Liver (tissue), 9 donors: ENCODE results near the gene MAP10. TPM values are rescaled to one million over a fixed set of nuclear protein-coding genes. Genes with fewer than 3 reads are reported as not detected.

Source experiments
- DNase-seq: peaks from one replicate; pipeline ENCODE4 v3.0.0-alpha.2; 2017; ENCODE audit warnings: low spot score
- H3K27ac ChIP-seq, 2 donors: one replicate each; pipeline ENCODE4 v1.7.0; 2013; ENCODE audit warnings: inconsistent platforms in 2 of 2, low read length in 2 of 2, control low read depth in 1 of 2, low read depth in 1 of 2, mild to moderate bottlenecking in 1 of 2
- H3K27me3 ChIP-seq, 4 donors: one replicate each; pipeline versions ENCODE4 v1.6.1 to v1.7.0; 2013; ENCODE audit warnings: low read length in 3 of 4, inconsistent platforms in 1 of 4, mild to moderate bottlenecking in 1 of 4, moderate library complexity in 1 of 4; ENCODE audit not compliant: control insufficient read depth in 4 of 4, insufficient read depth in 4 of 4
- H3K36me3 ChIP-seq, 4 donors: one replicate each; pipeline versions ENCODE4 v1.6.1 to v1.7.0; 2013; ENCODE audit warnings: low read length in 3 of 4, mild to moderate bottlenecking in 3 of 4, low read depth in 1 of 4, moderate library complexity in 1 of 4; ENCODE audit not compliant: control insufficient read depth in 4 of 4, insufficient read depth in 3 of 4
- H3K4me1 ChIP-seq, 4 donors: one replicate each; pipeline versions ENCODE4 v1.6.1 to v1.7.0; 2013; ENCODE audit warnings: low read length in 3 of 4, mild to moderate bottlenecking in 3 of 4, moderate library complexity in 1 of 4; ENCODE audit not compliant: control insufficient read depth in 4 of 4, insufficient read depth in 4 of 4
- H3K4me3 ChIP-seq, 3 donors: one replicate each; pipeline versions ENCODE4 v1.6.1 to v1.7.0; 2013; ENCODE audit warnings: low read length in 3 of 3, control low read depth in 1 of 3, low read depth in 1 of 3, mild to moderate bottlenecking in 1 of 3
- H3K9ac ChIP-seq, 2 donors: one replicate each; pipeline ENCODE4 v1.7.0; 2013; ENCODE audit warnings: low read length in 2 of 2, mild to moderate bottlenecking in 2 of 2, moderate library complexity in 2 of 2, control low read depth in 1 of 2, low read depth in 1 of 2
- H3K9me3 ChIP-seq, 4 donors: one replicate each; pipeline versions ENCODE4 v1.6.1 to v1.7.0; 2013; ENCODE audit warnings: low read length in 3 of 4; ENCODE audit not compliant: control insufficient read depth in 4 of 4
- EGR1 ChIP-seq, 2 donors: IDR thresholded peaks; 2 replicates each; pipeline ENCODE4 v1.6.1; 2016 to 2018; ENCODE audit warnings: antibody characterized with exemption in 2 of 2, low read depth in 2 of 2
- FOXA1 ChIP-seq: IDR thresholded peaks from 2 replicates; pipeline ENCODE4 v1.6.1; 2016; ENCODE audit warnings: antibody characterized with exemption
- GABPA ChIP-seq, 2 donors: IDR thresholded peaks in 1 of 2; conservative IDR thresholded peaks in 1 of 2; 2 replicates each; pipeline ENCODE4 v1.6.1; 2016; ENCODE audit warnings: antibody characterized with exemption in 2 of 2, mild to moderate bottlenecking in 1 of 2, moderate library complexity in 1 of 2
- HNF4G ChIP-seq: IDR thresholded peaks from 2 replicates; pipeline ENCODE4 v1.6.1; 2016; ENCODE audit warnings: antibody characterized with exemption
- JUND ChIP-seq, 2 donors: IDR thresholded peaks; 2 replicates each; pipeline ENCODE4 v1.6.1; 2016; ENCODE audit warnings: antibody characterized with exemption in 2 of 2
- NR2F2 ChIP-seq: IDR thresholded peaks from 2 replicates; pipeline ENCODE4 v1.6.1; 2016; ENCODE audit warnings: antibody characterized with exemption
- RAD21 ChIP-seq, 2 donors: IDR thresholded peaks; 2 replicates each; pipeline ENCODE4 v1.6.1; 2016; ENCODE audit warnings: antibody characterized with exemption in 2 of 2, mild to moderate bottlenecking in 2 of 2
- RXRA ChIP-seq, 2 donors: IDR thresholded peaks; 2 replicates each; pipeline ENCODE4 v1.6.1; 2017 to 2018; ENCODE audit warnings: antibody characterized with exemption in 2 of 2, mild to moderate bottlenecking in 1 of 2
- SP1 ChIP-seq: IDR thresholded peaks from 2 replicates; pipeline ENCODE4 v1.6.1; 2018; ENCODE audit warnings: antibody characterized with exemption, mild to moderate bottlenecking
- TAF1 ChIP-seq: conservative IDR thresholded peaks from 2 replicates; pipeline ENCODE4 v1.6.1; 2016; ENCODE audit warnings: antibody characterized with exemption, mild to moderate bottlenecking
- YY1 ChIP-seq: IDR thresholded peaks from 2 replicates; pipeline ENCODE4 v1.6.1; 2016; ENCODE audit warnings: antibody characterized with exemption, mild to moderate bottlenecking
- polyA plus RNA-seq, 2 donors: library from polyadenylated mRNA; stranded (reverse) in 1 of 2; unstranded in 1 of 2; fragments of 200-250 nt in 1 of 2; fragments of >200 nt in 1 of 2; fragmentation: Nextera tagmentation in 1 of 2; extraction: Ambion mirVana in 1 of 2; gene quantifications; one replicate each; pipeline versions ENCODE4 v1.2.1 to v1.2.3, GENCODE V29; 2013 to 2015
- total RNA-seq, 2 donors: library from RNA; depleted of rRNA; stranded (reverse); fragments of >200 nt; gene quantifications; one replicate each; pipeline ENCODE4 v1.2.3, GENCODE V29; 2014
- TF ChIP-seq, protein P1 (sequence below): fragments of 150-350 bp; IDR thresholded peaks from 2 replicates; pipeline ENCODE4 v1.5.1; 2017; ENCODE audit warnings: improper control_type of control experiment, low read depth, low read length; ENCODE audit not compliant: missing input control
- TF ChIP-seq, protein P2 (sequence below): IDR thresholded peaks from 2 replicates; pipeline ENCODE4 v1.6.1; 2016; ENCODE audit warnings: antibody characterized with exemption
- TF ChIP-seq, protein P3 (sequence below): IDR thresholded peaks from 2 replicates; pipeline ENCODE4 v1.6.1; 2016; ENCODE audit warnings: antibody characterized with exemption
- TF ChIP-seq, protein P4 (sequence below): IDR thresholded peaks from 2 replicates; pipeline ENCODE4 v1.6.1; 2016; ENCODE audit warnings: antibody characterized with exemption, mild to moderate bottlenecking
- donor health status: healthy.
- donor health status: healthy.
- donor health status: healthy.
- donor health status: healthy.
- donor health status: healthy.

MAP10 gene
- total and polyA plus RNA-seq, 4 donors: 0.96 to 2.7 (median 1.8) TPM

DNA sequence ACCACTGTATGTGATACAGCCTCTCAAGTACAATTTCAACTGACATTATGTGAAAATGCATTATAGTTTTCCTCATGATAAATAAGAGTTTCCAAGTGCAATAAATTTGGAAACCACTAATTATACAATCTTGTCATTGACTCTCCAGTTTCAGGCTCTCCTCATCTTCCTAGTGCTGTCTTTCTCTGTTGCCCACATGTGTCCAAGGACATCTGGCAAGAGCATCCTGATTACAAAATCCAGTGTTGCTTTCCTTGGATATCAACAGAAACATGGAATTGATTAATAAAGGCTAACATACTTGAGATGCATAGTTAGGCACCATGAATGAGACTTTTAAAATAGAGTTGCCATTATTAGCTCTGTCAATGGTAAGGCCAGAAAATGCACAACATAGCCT, 15.6 kb upstream of the MAP10 start:
- no peaks in the 10 kb centered on the region for H3K27me3 ChIP-seq
- no peak for TF ChIP-seq EGR1 (IDR thresholded peaks at IDR 0.05; ENCODE audit: low read depth in 2 of 2)
- TF ChIP-seq RAD21 (IDR thresholded peaks at IDR 0.05): no peak
- no peak for TF ChIP-seq TAF1
- no peak for TF ChIP-seq SP1
- TF ChIP-seq, protein P1, sequence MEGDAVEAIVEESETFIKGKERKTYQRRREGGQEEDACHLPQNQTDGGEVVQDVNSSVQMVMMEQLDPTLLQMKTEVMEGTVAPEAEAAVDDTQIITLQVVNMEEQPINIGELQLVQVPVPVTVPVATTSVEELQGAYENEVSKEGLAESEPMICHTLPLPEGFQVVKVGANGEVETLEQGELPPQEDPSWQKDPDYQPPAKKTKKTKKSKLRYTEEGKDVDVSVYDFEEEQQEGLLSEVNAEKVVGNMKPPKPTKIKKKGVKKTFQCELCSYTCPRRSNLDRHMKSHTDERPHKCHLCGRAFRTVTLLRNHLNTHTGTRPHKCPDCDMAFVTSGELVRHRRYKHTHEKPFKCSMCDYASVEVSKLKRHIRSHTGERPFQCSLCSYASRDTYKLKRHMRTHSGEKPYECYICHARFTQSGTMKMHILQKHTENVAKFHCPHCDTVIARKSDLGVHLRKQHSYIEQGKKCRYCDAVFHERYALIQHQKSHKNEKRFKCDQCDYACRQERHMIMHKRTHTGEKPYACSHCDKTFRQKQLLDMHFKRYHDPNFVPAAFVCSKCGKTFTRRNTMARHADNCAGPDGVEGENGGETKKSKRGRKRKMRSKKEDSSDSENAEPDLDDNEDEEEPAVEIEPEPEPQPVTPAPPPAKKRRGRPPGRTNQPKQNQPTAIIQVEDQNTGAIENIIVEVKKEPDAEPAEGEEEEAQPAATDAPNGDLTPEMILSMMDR: no peak
- TF ChIP-seq, protein P2, sequence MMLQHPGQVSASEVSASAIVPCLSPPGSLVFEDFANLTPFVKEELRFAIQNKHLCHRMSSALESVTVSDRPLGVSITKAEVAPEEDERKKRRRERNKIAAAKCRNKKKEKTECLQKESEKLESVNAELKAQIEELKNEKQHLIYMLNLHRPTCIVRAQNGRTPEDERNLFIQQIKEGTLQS: no peak
- TF ChIP-seq JUND (IDR thresholded peaks at IDR 0.05): no peak
- no peak for TF ChIP-seq FOXA1
- TF ChIP-seq, protein P3, sequence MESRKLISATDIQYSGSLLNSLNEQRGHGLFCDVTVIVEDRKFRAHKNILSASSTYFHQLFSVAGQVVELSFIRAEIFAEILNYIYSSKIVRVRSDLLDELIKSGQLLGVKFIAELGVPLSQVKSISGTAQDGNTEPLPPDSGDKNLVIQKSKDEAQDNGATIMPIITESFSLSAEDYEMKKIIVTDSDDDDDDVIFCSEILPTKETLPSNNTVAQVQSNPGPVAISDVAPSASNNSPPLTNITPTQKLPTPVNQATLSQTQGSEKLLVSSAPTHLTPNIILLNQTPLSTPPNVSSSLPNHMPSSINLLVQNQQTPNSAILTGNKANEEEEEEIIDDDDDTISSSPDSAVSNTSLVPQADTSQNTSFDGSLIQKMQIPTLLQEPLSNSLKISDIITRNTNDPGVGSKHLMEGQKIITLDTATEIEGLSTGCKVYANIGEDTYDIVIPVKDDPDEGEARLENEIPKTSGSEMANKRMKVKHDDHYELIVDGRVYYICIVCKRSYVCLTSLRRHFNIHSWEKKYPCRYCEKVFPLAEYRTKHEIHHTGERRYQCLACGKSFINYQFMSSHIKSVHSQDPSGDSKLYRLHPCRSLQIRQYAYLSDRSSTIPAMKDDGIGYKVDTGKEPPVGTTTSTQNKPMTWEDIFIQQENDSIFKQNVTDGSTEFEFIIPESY: no peak
- no peak for TF ChIP-seq YY1
- no peak for TF ChIP-seq HNF4G
- TF ChIP-seq, protein P4, sequence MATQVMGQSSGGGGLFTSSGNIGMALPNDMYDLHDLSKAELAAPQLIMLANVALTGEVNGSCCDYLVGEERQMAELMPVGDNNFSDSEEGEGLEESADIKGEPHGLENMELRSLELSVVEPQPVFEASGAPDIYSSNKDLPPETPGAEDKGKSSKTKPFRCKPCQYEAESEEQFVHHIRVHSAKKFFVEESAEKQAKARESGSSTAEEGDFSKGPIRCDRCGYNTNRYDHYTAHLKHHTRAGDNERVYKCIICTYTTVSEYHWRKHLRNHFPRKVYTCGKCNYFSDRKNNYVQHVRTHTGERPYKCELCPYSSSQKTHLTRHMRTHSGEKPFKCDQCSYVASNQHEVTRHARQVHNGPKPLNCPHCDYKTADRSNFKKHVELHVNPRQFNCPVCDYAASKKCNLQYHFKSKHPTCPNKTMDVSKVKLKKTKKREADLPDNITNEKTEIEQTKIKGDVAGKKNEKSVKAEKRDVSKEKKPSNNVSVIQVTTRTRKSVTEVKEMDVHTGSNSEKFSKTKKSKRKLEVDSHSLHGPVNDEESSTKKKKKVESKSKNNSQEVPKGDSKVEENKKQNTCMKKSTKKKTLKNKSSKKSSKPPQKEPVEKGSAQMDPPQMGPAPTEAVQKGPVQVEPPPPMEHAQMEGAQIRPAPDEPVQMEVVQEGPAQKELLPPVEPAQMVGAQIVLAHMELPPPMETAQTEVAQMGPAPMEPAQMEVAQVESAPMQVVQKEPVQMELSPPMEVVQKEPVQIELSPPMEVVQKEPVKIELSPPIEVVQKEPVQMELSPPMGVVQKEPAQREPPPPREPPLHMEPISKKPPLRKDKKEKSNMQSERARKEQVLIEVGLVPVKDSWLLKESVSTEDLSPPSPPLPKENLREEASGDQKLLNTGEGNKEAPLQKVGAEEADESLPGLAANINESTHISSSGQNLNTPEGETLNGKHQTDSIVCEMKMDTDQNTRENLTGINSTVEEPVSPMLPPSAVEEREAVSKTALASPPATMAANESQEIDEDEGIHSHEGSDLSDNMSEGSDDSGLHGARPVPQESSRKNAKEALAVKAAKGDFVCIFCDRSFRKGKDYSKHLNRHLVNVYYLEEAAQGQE: no peak
- TF ChIP-seq GABPA (IDR thresholded peaks at IDR 0.05 in 1 of 2, conservative IDR thresholded peaks at IDR 0.05 in 1 of 2): no peak
- no peak for TF ChIP-seq NR2F2
- no peak for TF ChIP-seq RXRA (IDR thresholded peaks at IDR 0.05)
- DNase-seq: no peak

DNA sequence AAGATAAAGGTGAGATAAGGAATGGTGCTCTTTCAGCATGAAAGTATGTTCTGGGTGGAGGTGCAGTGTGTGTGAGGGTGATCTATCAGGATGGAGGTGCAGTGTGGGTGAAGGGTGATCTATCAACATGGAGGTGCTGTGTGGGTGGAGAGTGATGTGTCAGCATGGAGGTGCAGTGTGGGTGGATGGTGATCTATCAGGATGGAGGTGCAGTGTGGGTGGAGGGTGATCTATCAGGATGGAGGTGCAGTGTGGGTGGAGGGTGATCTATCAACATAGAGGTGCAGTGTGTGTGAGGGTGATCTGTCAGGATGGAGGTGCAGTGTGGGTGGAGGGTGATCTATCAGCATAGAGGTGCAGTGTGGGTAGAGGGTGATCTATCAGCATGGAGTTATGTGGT, 12.3 kb upstream of the MAP10 start:
- Histone ChIP-seq H3K36me3 (no peaks in the 10 kb centered on the region), H3K9ac (no peak overlapping the region), H3K27ac (no peak overlapping the region), H3K4me1 (no peaks in the 10 kb centered on the region), H3K9me3 (no peaks in the 10 kb centered on the region), H3K27me3 (no peaks in the 10 kb centered on the region), H3K4me3 (no peak overlapping the region)
- TF ChIP-seq SP1: no peak
- TF ChIP-seq RAD21 (IDR thresholded peaks at IDR 0.05): no peak
- no peak for DNase-seq

More for the DNA sequence above, 15.6 kb upstream of the MAP10 start:
- H3K4me3 ChIP-seq: no peak overlapping the region
- no peak overlapping the region for H3K27ac ChIP-seq
- no peaks in the 10 kb centered on the region for H3K4me1 ChIP-seq
- no peaks in the 10 kb centered on the region for H3K36me3 ChIP-seq
- no peaks in the 10 kb centered on the region for H3K9me3 ChIP-seq
- H3K9ac ChIP-seq: no peak overlapping the region
